Fibroblast of lung (primary cell): ENCODE results near the gene KRTAP6-3. TPM values are rescaled to one million over a fixed set of nuclear protein-coding genes. Genes with fewer than 3 reads are reported as not detected.

ENCODE experiments used
- DNase-seq, 2 donors: peaks; one replicate each; pipeline versions ENCODE4 v3.0.0 to v3.0.0-alpha.2; 2010; ENCODE audit warnings: low read depth in 2 of 2
- H2AFZ ChIP-seq: 2 replicates; pipeline ENCODE4 v1.5.1; 2012; ENCODE audit warnings: low read length, control low read depth, inconsistent platforms
- H3K27ac ChIP-seq: 2 replicates; pipeline ENCODE4 v1.5.1; 2011; ENCODE audit warnings: low read length, control low read depth; ENCODE audit not compliant: insufficient read depth
- H3K27me3 ChIP-seq: 2 replicates; pipeline ENCODE4 v1.5.1; 2011; ENCODE audit warnings: mild to moderate bottlenecking, low read length; ENCODE audit not compliant: control insufficient read depth, insufficient read depth
- H3K36me3 ChIP-seq: 2 replicates; pipeline ENCODE4 v1.5.1; 2011; ENCODE audit warnings: low read length; ENCODE audit not compliant: control insufficient read depth, insufficient read depth
- H3K4me1 ChIP-seq: 2 replicates; pipeline ENCODE4 v1.5.1; 2011; ENCODE audit warnings: low read length; ENCODE audit not compliant: control insufficient read depth, insufficient read depth; ENCODE audit errors: extremely low read depth
- H3K4me2 ChIP-seq: 2 replicates; pipeline ENCODE4 v1.5.1; 2011; ENCODE audit warnings: low read length, control low read depth; ENCODE audit not compliant: insufficient read depth; ENCODE audit errors: extremely low read depth
- H3K4me3 ChIP-seq, 4 experiments: fragments of 200-600 bp in 1 of 4; sonication (generic) in 1 of 4; replicated peaks in 1 of 4; 2 replicates each; pipeline ENCODE4 v1.5.1; 2011 to 2016; ENCODE audit warnings: low read length in 4 of 4, low read depth in 3 of 4, mild to moderate bottlenecking in 3 of 4, control low read depth in 2 of 4, inconsistent platforms in 1 of 4, mixed read lengths in 1 of 4; ENCODE audit not compliant: insufficient read depth in 1 of 4; ENCODE audit errors: control extremely low read depth in 1 of 4
- H3K79me2 ChIP-seq: 2 replicates; pipeline ENCODE4 v1.5.1; 2012; ENCODE audit warnings: mild to moderate bottlenecking, low read length, inconsistent platforms; ENCODE audit not compliant: control insufficient read depth, insufficient read depth
- H3K9ac ChIP-seq: 2 replicates; pipeline ENCODE4 v1.5.1; 2011; ENCODE audit warnings: mild to moderate bottlenecking, low read length, control low read depth; ENCODE audit not compliant: insufficient read depth
- H3K9me3 ChIP-seq: 2 replicates; pipeline ENCODE4 v1.5.1; 2012; ENCODE audit warnings: low read depth, low read length; ENCODE audit not compliant: control insufficient read depth, insufficient read depth
- H4K20me1 ChIP-seq: 2 replicates; pipeline ENCODE4 v1.5.1; 2011; ENCODE audit warnings: low read length; ENCODE audit not compliant: control insufficient read depth, insufficient read depth; ENCODE audit errors: extremely low read depth
- EZH2 ChIP-seq: IDR thresholded peaks from 2 replicates; pipeline ENCODE4 v1.5.1; 2012; ENCODE audit warnings: low read length, control low read depth, mild to moderate bottlenecking; ENCODE audit errors: missing control alignments
- polyA plus RNA-seq, 2 donors: library from polyadenylated mRNA; depleted of rRNA in 1 of 2; stranded (reverse) in 1 of 2; unstranded in 1 of 2; fragments of >200 nt; gene quantifications; 2 replicates each; pipeline ENCODE4 v1.2.1, GENCODE V29; 2011 to 2012; ENCODE audit warnings: missing spikeins in 1 of 2
- total RNA-seq: library from RNA; depleted of rRNA; stranded (reverse); fragments of >200 nt; gene quantifications from 2 replicates; pipeline ENCODE4 v1.2.1, GENCODE V29; 2014
- TF ChIP-seq, protein P1 (sequence below), 2 donors: IDR thresholded peaks in 1 of 2; conservative IDR thresholded peaks in 1 of 2; 1 replicate in 1 of 2; 2 replicates in 1 of 2; pipeline ENCODE4 v1.5.1; 2011 to 2012; ENCODE audit warnings: low read length in 2 of 2, control low read depth in 1 of 2, inconsistent platforms in 1 of 2, low read depth in 1 of 2, mild to moderate bottlenecking in 1 of 2

Gene KRTAP6-3
- total and polyA plus RNA-seq, 2 donors (not counting 1 experiment from before 2014, with no cell fraction given): not detected

DNA sequence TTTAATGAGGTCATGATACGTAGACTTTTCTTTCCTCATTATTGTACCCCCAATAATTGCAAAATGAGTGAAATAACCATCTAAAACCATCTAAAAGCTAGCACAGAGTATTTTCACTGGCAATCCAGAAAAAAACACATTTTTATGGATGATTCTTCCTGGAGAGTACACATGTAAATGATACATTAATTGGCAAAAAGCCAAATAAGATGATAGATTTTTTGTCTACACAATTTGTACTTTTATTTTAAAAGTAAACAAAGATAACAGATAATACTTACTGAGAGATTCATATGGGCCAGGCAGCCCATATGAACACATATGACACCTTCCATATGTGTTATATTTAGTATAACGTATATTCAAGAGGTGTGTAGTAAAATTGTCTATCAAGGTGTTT lies 28.6 kb upstream of the KRTAP6-3 start:
- Histone ChIP-seq H3K4me3 (no peak overlapping the region), H3K9ac (no peak overlapping the region), H3K9me3 (no peaks in the 10 kb centered on the region), H3K4me2 (no peak overlapping the region), H2AFZ (no peak overlapping the region), H3K36me3 (no peaks in the 10 kb centered on the region), H3K79me2 (no peaks in the 10 kb centered on the region), H4K20me1 (no peaks in the 10 kb centered on the region), H3K27ac (no peak overlapping the region), H3K27me3 (no peaks in the 10 kb centered on the region), H3K4me1 (no peaks in the 10 kb centered on the region)
- TF ChIP-seq EZH2: no peak
- TF ChIP-seq, protein P1, sequence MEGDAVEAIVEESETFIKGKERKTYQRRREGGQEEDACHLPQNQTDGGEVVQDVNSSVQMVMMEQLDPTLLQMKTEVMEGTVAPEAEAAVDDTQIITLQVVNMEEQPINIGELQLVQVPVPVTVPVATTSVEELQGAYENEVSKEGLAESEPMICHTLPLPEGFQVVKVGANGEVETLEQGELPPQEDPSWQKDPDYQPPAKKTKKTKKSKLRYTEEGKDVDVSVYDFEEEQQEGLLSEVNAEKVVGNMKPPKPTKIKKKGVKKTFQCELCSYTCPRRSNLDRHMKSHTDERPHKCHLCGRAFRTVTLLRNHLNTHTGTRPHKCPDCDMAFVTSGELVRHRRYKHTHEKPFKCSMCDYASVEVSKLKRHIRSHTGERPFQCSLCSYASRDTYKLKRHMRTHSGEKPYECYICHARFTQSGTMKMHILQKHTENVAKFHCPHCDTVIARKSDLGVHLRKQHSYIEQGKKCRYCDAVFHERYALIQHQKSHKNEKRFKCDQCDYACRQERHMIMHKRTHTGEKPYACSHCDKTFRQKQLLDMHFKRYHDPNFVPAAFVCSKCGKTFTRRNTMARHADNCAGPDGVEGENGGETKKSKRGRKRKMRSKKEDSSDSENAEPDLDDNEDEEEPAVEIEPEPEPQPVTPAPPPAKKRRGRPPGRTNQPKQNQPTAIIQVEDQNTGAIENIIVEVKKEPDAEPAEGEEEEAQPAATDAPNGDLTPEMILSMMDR (conservative IDR thresholded peaks at IDR 0.05 in 1 of 2, IDR thresholded peaks at IDR 0.05 in 1 of 2; ENCODE audit: low read depth in 1 of 2, low read length in 2 of 2): no peak
- DNase-seq: no peak

DNA sequence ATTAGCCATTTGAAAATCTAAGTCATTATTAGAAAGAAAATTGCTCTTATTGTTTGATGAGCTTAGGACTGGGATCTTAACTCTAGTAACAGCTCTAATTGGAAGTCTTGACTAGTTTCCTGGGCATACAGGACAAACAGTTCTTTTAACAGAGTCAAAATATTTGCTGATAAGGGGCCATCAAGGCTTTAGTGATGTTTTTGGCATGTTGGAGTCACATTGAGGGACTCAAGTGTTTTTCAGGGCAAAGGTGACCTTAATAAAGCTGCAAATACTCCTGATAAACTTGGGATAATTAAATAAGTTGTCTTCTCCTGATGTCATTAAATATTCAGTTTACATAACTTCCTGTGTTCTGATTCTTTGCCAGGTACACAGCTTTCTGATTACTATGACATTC lies 24.6 kb upstream of the KRTAP6-3 start:
- Histone ChIP-seq H3K27me3 (no peaks in the 10 kb centered on the region), H3K79me2 (no peaks in the 10 kb centered on the region), H3K4me3 (no peak overlapping the region), H3K4me2 (no peak overlapping the region), H3K27ac (no peak overlapping the region), H3K4me1 (no peaks in the 10 kb centered on the region), H3K36me3 (no peaks in the 10 kb centered on the region), H2AFZ (no peak overlapping the region), H3K9me3 (no peaks in the 10 kb centered on the region), H3K9ac (no peak overlapping the region), H4K20me1 (no peaks in the 10 kb centered on the region)
- no peak for TF ChIP-seq EZH2
- TF ChIP-seq, protein P1 (conservative IDR thresholded peaks at IDR 0.05 in 1 of 2, IDR thresholded peaks at IDR 0.05 in 1 of 2; ENCODE audit: low read depth in 1 of 2, low read length in 2 of 2): no peak
- no peak for DNase-seq

DNA sequence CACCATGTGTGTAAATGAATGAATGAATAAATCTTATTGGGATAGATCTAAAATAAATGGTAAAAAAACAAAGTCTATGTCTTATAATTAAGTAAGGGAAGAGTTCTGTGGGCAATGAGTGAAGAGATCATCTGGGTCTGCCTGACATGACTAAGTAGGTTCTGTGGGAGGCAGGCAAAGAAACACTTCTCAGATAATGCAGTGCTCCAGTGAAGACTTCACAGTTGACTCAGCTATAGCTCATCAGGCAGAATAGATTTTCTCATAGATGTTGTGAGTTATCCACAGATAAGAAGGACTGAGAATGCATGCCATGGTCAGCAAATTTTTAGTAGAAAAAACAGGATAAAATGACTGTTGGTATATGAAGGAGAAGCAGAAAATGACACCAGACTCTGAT lies 14.5 kb upstream of the KRTAP6-3 start:
- no peaks in the 10 kb centered on the region for H3K79me2 ChIP-seq
- H3K36me3 ChIP-seq: no peaks in the 10 kb centered on the region
- H2AFZ ChIP-seq: no peak overlapping the region
- no peak overlapping the region for H3K4me3 ChIP-seq
- no peak overlapping the region for H3K27ac ChIP-seq
- H4K20me1 ChIP-seq: no peaks in the 10 kb centered on the region
- no peak overlapping the region for H3K9ac ChIP-seq
- H3K4me2 ChIP-seq: no peak overlapping the region
- H3K27me3 ChIP-seq: no peaks in the 10 kb centered on the region
- TF ChIP-seq, protein P1 (conservative IDR thresholded peaks at IDR 0.05 in 1 of 2, IDR thresholded peaks at IDR 0.05 in 1 of 2; ENCODE audit: low read depth in 1 of 2, low read length in 2 of 2): no peak
- no peak for TF ChIP-seq EZH2
- no peak for DNase-seq
- no peaks in the 10 kb centered on the region for H3K9me3 ChIP-seq
- H3K4me1 ChIP-seq: no peaks in the 10 kb centered on the region
